SK-N-MC (cell line): ENCODE results near the gene NANOS3.

Experiments
- EZH2 ChIP-seq: fragments of 200-600 bp; sonication (generic); IDR thresholded peaks from one replicate; pipeline ENCODE4 v1.6.1; 2017; ENCODE audit warnings: antibody characterized with exemption
- FOXP2 ChIP-seq: optimal IDR thresholded peaks from 2 replicates; pipeline ENCODE3; 2011; ENCODE audit warnings: mild to moderate bottlenecking, moderate library complexity; ENCODE audit not compliant: insufficient read depth; ENCODE audit errors: extremely low read length, control extremely low read depth
- POLR2AphosphoS5 ChIP-seq: IDR thresholded peaks from 2 replicates; pipeline ENCODE4 v1.6.1; 2012; ENCODE audit warnings: mild to moderate bottlenecking, low read depth, low read length, borderline replicate concordance

GRCh38 chr19:13864667-13865570 is 12.0 kb upstream of the NANOS3 start:
- TF ChIP-seq EZH2 (no peak), POLR2AphosphoS5 (no peak), FOXP2 (no peak)
